Body of pancreas (tissue), 4 donors: ENCODE measurements around the gene TMEM217. TPM values are rescaled to one million over a fixed set of nuclear protein-coding genes. Genes with fewer than 3 reads are reported as not detected.

Experiments used
- ATAC-seq: fragments of 150-250 bp; one replicate; pipeline ENCODE4 v1.9.1; 2016
- DNase-seq, 4 donors: peaks; one replicate each; pipeline ENCODE4 v3.0.0-alpha.2; 2019
- H3K27ac ChIP-seq, 4 donors: fragments of 200-600 bp; sonication (generic); 1 replicate in 3 of 4; 2 replicates in 1 of 4; pipeline versions ENCODE4 v1.5.1 to v1.6.1; 2016 to 2019; ENCODE audit warnings: mild to moderate bottlenecking in 1 of 4, mixed read lengths in 1 of 4, moderate library complexity in 1 of 4
- H3K27me3 ChIP-seq, 2 donors: fragments of 200-600 bp; sonication (generic); one replicate each; pipeline ENCODE4 v1.6.0; 2016; ENCODE audit warnings: mild to moderate bottlenecking in 1 of 2
- H3K36me3 ChIP-seq, 2 donors: fragments of 200-600 bp; sonication (generic); replicated peaks in 1 of 2; 2 replicates each; pipeline ENCODE4 v1.5.1; 2016; ENCODE audit warnings: low read depth in 2 of 2; ENCODE audit not compliant: insufficient read depth in 1 of 2
- H3K4me1 ChIP-seq: fragments of 200-600 bp; sonication (generic); one replicate; pipeline ENCODE4 v1.6.0; 2016
- H3K4me3 ChIP-seq, 2 donors: fragments of 200-600 bp; sonication (generic); 1 replicate in 1 of 2; 2 replicates in 1 of 2; pipeline ENCODE4 v1.5.1; 2016 to 2019
- H3K9me3 ChIP-seq, 3 donors: fragments of 200-600 bp; sonication (generic); 1 replicate in 2 of 3; 2 replicates in 1 of 3; pipeline ENCODE4 v1.5.1; 2016
- CTCF ChIP-seq, 7 experiments: fragments of 450-650 bp in 4 of 7; fragments of 200-600 bp in 3 of 7; sonication (generic) in 3 of 7; IDR thresholded peaks; one replicate each; pipeline ENCODE4 v1.5.1; 2016 to 2019; ENCODE audit warnings: antibody characterized with exemption in 7 of 7
- POLR2A ChIP-seq, 3 donors: fragments of 450-650 bp; IDR thresholded peaks; one replicate each; pipeline ENCODE4 v1.6.1; 2016; ENCODE audit warnings: antibody characterized with exemption in 3 of 3, mild to moderate bottlenecking in 2 of 3
- WGBS, 2 donors: methylation state at CpG; one replicate each; pipeline ENCODE4 v1.1.5; 2017; 5-methylcytosine and 5-hydroxymethylcytosine counted together
- intact Hi-C: fragments of 100-400 bp; cut with DNase I; formaldehyde crosslinking; loops from one replicate; pipeline ENCODE4 v1.15.1; 2023
- total RNA-seq, 2 donors: library from RNA; depleted of rRNA; stranded (reverse); fragments of >200 nt; gene quantifications; one replicate each; pipeline ENCODE4 v1.1.0, GENCODE V29; 2016

Gene TMEM217
- total RNA-seq, 2 donors from 2014 or later: not detected

- no peak overlapping the region for H3K4me3 ChIP-seq
- whole genome bisulfite sequencing, 2 donors: 66 to 70% methylated on average over 12 of the region's 12 CpGs
- no peaks in the 10 kb centered on the region for H3K4me1 ChIP-seq
- intact Hi-C loops: loop anchor here (5.0 to 10.0 kb wide), 3 partner anchors 37 to 445 kb away; partner anchors contain the start of gene PIM1
- no peak overlapping the region for H3K27ac ChIP-seq
- DNase-seq (no peak), ATAC-seq (no peak)
- H3K36me3 ChIP-seq: no peaks in the 10 kb centered on the region
- no peaks in the 10 kb centered on the region for H3K27me3 ChIP-seq
- no peak for TF ChIP-seq POLR2A (IDR thresholded peaks at IDR 0.05)
- TF ChIP-seq CTCF (IDR thresholded peaks at IDR 0.05): no peak
- H3K9me3 ChIP-seq: no peaks in the 10 kb centered on the region
These were observed 48.3 kb downstream of the TMEM217 start for GRCh38 chr6:37209461-37210205.

- Histone ChIP-seq H3K36me3 (no peaks in the 10 kb centered on the region), H3K27ac (no peak overlapping the region), H3K9me3 (no peaks in the 10 kb centered on the region), H3K27me3 (no peaks in the 10 kb centered on the region), H3K4me1 (peaks cover 5% of the 10 kb centered on the region), H3K4me3 (no peak overlapping the region)
- TF ChIP-seq POLR2A (IDR thresholded peaks at IDR 0.05): no peak
- TF ChIP-seq CTCF (IDR thresholded peaks at IDR 0.05): no peak
- intact Hi-C loops: loop anchor here (5.0 to 10.0 kb wide), 3 partner anchors 36 to 444 kb away; partner anchors contain the start of gene PIM1
- no peak for ATAC-seq
- 91 to 94% methylated on average over 7 of the region's 7 CpGs for WGBS, 2 donors
- no peak for DNase-seq
These were observed 49.2 kb downstream of the TMEM217 start for GRCh38 chr6:37208793-37209192.

GRCh38 chr6:37207903-37208456, 50.0 kb downstream of the TMEM217 start:
- Histone ChIP-seq H3K27me3 (no peaks in the 10 kb centered on the region), H3K27ac (no peak overlapping the region), H3K36me3 (no peaks in the 10 kb centered on the region), H3K4me1 (peaks cover 5% of the 10 kb centered on the region), H3K9me3 (no peaks in the 10 kb centered on the region), H3K4me3 (no peak overlapping the region)
- peak; percentile 72 for ATAC-seq
- TF ChIP-seq POLR2A (IDR thresholded peaks at IDR 0.05) (no peak), CTCF (IDR thresholded peaks at IDR 0.05) (peak; percentile 31 to 79 (median 61))
- intact Hi-C loops: loop anchor here (5.0 to 10.0 kb wide), 3 partner anchors 36 to 443 kb away; partner anchors contain the start of gene PIM1
- DNase-seq: peak; percentile 80 to 87 (median 86)
- 57 to 58% methylated on average over 7 of the region's 7 CpGs for WGBS, 2 donors

GRCh38 chr6:37206622-37207021, 51.3 kb downstream of the TMEM217 start:
- 86 to 88% methylated on average over 9 of the region's 9 CpGs for WGBS, 2 donors
- no peak overlapping the region for H3K27ac ChIP-seq
- no peaks in the 10 kb centered on the region for H3K27me3 ChIP-seq
- no peak for TF ChIP-seq POLR2A (IDR thresholded peaks at IDR 0.05)
- no peak for TF ChIP-seq CTCF (IDR thresholded peaks at IDR 0.05)
- H3K9me3 ChIP-seq: no peaks in the 10 kb centered on the region
- H3K4me1 ChIP-seq: peaks cover 5% of the 10 kb centered on the region
- ATAC-seq (no peak), DNase-seq (no peak)
- H3K36me3 ChIP-seq: no peaks in the 10 kb centered on the region
- no peak overlapping the region for H3K4me3 ChIP-seq
- intact Hi-C loops: loop anchor here (5.0 to 10.0 kb wide), 3 partner anchors 34 to 442 kb away; partner anchors contain the start of gene PIM1
